ENCODE data around the gene COPE. TPM values are rescaled to one million over a fixed set of nuclear protein-coding genes. Genes with fewer than 3 reads are reported as not detected.

Gene COPE
- polyA plus RNA-seq, 1 donor from 2014 or later: 397 TPM

- Histone ChIP-seq H3K4me2 (ENCODE audit: low read length) (no peak overlapping the region), H3K27me3 (ENCODE audit: insufficient read depth, low read depth, low read length) (no peaks in the 10 kb centered on the region), H3F3A (ENCODE audit: insufficient read depth, low read length, poor library complexity, severe bottlenecking) (no peaks in the 10 kb centered on the region), H3K9me2 (ENCODE audit: insufficient read depth, low read length) (no peaks in the 10 kb centered on the region), H3K27ac (ENCODE audit: low read length) (no peak overlapping the region), H3K79me2 (replicated peaks; ENCODE audit: insufficient read depth, low read length) (no peaks in the 10 kb centered on the region), H4K20me1 (ENCODE audit: insufficient read depth) (no peaks in the 10 kb centered on the region), H3K4me3 (ENCODE audit: low read length) (no peak overlapping the region), H3K9me3 (ENCODE audit: low read length) (no peaks in the 10 kb centered on the region), H3K36me3 (ENCODE audit: insufficient read depth, low read length) (no peaks in the 10 kb centered on the region), H3K9ac (ENCODE audit: low read length) (no peak overlapping the region), H2AFZ (ENCODE audit: low read depth, low read length) (no peak overlapping the region)
- TF ChIP-seq SMC3 (conservative IDR thresholded peaks at IDR 0.05; ENCODE audit: poor library complexity): no peak
- TF ChIP-seq TAF1 (IDR thresholded peaks at IDR 0.05; ENCODE audit: low read depth): no peak
- TF ChIP-seq MXI1 (conservative IDR thresholded peaks at IDR 0.05; ENCODE audit: poor library complexity, severe bottlenecking): no peak
- TF ChIP-seq REST (IDR thresholded peaks at IDR 0.05; ENCODE audit: borderline replicate concordance): no peak
- no peak for TF ChIP-seq EZH2 (IDR thresholded peaks at IDR 0.05; ENCODE audit: borderline replicate concordance, insufficient read depth, low read length, poor library complexity, severe bottlenecking)
- no peak for TF ChIP-seq POLR2AphosphoS5 (IDR thresholded peaks at IDR 0.05)
- TF ChIP-seq EP300 (conservative IDR thresholded peaks at IDR 0.05; ENCODE audit: poor library complexity, severe bottlenecking): no peak
- TF ChIP-seq RAD21 (conservative IDR thresholded peaks at IDR 0.05): no peak
- no peak for TF ChIP-seq CTCF (IDR thresholded peaks at IDR 0.05; ENCODE audit: poor library complexity, severe bottlenecking)
Measured at GRCh38 chr19:18951721-18952281, 32.6 kb upstream of the COPE start.

GRCh38 chr19:18949858-18950257 lies 30.7 kb upstream of the COPE start:
- no peaks in the 10 kb centered on the region for H3K27me3 ChIP-seq (ENCODE audit: insufficient read depth, low read depth, low read length)
- H3K9me2 ChIP-seq (ENCODE audit: insufficient read depth, low read length): no peaks in the 10 kb centered on the region
- H3F3A ChIP-seq (ENCODE audit: insufficient read depth, low read length, poor library complexity, severe bottlenecking): no peaks in the 10 kb centered on the region
- H3K36me3 ChIP-seq (ENCODE audit: insufficient read depth, low read length): no peaks in the 10 kb centered on the region
- H4K20me1 ChIP-seq (ENCODE audit: insufficient read depth): no peaks in the 10 kb centered on the region
- H2AFZ ChIP-seq (ENCODE audit: low read depth, low read length): no peak overlapping the region
- no peak overlapping the region for H3K27ac ChIP-seq (ENCODE audit: low read length)
- TF ChIP-seq CTCF (IDR thresholded peaks at IDR 0.05; ENCODE audit: poor library complexity, severe bottlenecking) (no peak), EZH2 (IDR thresholded peaks at IDR 0.05; ENCODE audit: borderline replicate concordance, insufficient read depth, low read length, poor library complexity, severe bottlenecking) (no peak), RAD21 (conservative IDR thresholded peaks at IDR 0.05) (no peak), REST (IDR thresholded peaks at IDR 0.05; ENCODE audit: borderline replicate concordance) (no peak), SMC3 (conservative IDR thresholded peaks at IDR 0.05; ENCODE audit: poor library complexity) (no peak), POLR2AphosphoS5 (IDR thresholded peaks at IDR 0.05) (no peak), EP300 (conservative IDR thresholded peaks at IDR 0.05; ENCODE audit: poor library complexity, severe bottlenecking) (no peak), MXI1 (conservative IDR thresholded peaks at IDR 0.05; ENCODE audit: poor library complexity, severe bottlenecking) (no peak), TAF1 (IDR thresholded peaks at IDR 0.05; ENCODE audit: low read depth) (no peak)
- no peak overlapping the region for H3K4me3 ChIP-seq (ENCODE audit: low read length)
- H3K4me2 ChIP-seq (ENCODE audit: low read length): no peak overlapping the region
- no peaks in the 10 kb centered on the region for H3K79me2 ChIP-seq (replicated peaks; ENCODE audit: insufficient read depth, low read length)
- no peaks in the 10 kb centered on the region for H3K9me3 ChIP-seq (ENCODE audit: low read length)
- no peak overlapping the region for H3K9ac ChIP-seq (ENCODE audit: low read length)
